ENCODE data around the gene TAS2R60.

DNA sequence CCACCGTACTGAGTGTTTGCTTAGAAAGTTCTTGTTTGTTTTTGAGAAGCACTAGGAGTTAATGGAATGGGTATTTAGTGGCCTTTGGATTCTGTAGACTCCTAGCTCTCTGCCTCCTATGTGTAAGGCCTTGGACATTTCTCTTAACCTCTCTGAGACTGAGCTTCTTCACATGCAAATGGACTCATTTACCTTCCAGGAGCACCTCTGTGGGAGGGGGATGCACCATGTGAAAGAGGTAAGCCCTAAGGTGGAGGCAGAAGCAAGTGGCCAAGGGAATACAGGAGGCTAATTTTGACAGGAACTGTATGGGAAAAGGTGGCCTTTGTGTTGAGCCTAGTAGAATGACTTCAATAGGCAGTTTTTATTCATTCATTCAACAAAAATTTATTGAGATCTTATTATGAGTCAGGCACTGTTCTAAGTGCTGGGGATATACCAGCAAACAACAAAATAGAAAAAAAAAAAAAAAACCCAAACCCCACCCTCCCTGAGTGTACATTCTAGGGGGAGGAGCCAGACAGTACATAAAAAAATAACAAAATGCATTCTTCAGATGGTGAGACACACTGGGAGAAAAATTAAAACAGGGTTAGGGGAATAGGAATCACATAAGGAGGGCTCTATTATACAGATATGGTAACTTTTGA is 25.4 kb upstream of the TAS2R60 start:
- TF ChIP-seq CTCF (IDR thresholded peaks at IDR 0.05; ENCODE audit: low read depth, low read length), result no peak
- TF ChIP-seq, protein P1, sequence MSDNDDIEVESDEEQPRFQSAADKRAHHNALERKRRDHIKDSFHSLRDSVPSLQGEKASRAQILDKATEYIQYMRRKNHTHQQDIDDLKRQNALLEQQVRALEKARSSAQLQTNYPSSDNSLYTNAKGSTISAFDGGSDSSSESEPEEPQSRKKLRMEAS (IDR thresholded peaks at IDR 0.05; ENCODE audit: low read depth, low read length), result no peak
